MM.1S (cell line): ENCODE measurements around the gene PPP1R37.

Experiments used
- EZH2 ChIP-seq: fragments of 300-600 bp; sonication (generic); optimal IDR thresholded peaks from 2 replicates; pipeline ENCODE3; 2017; ENCODE audit warnings: low read depth, mild to moderate bottlenecking, antibody characterized with exemption, low read length, mixed read lengths
- TF ChIP-seq, protein P1 (sequence below): fragments of 300-600 bp; sonication (generic); IDR thresholded peaks from 2 replicates; pipeline ENCODE4 v1.5.1; 2016; ENCODE audit warnings: antibody characterized with exemption, low read length, mixed read lengths

DNA sequence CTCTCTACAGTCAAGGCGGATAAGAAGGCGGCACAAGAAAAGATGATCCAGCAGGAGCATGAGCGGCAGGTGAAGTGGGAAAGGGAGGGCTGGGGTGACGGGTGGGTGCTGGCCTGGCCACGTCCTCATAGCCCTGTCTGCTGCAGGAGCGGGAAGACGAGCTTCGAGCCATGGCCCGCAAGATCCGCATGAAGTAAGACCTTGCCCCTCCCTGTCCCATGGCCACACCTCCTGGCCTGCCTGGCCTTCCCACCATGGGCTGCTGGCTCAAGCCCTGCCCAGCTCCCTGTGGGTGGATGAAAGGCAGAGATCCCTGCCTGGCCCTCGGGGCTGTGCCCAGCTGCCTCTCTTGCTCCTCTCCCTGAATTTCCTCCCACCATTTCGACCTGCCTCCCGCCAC is 23.9 kb upstream of the PPP1R37 start:
- TF ChIP-seq, protein P1, sequence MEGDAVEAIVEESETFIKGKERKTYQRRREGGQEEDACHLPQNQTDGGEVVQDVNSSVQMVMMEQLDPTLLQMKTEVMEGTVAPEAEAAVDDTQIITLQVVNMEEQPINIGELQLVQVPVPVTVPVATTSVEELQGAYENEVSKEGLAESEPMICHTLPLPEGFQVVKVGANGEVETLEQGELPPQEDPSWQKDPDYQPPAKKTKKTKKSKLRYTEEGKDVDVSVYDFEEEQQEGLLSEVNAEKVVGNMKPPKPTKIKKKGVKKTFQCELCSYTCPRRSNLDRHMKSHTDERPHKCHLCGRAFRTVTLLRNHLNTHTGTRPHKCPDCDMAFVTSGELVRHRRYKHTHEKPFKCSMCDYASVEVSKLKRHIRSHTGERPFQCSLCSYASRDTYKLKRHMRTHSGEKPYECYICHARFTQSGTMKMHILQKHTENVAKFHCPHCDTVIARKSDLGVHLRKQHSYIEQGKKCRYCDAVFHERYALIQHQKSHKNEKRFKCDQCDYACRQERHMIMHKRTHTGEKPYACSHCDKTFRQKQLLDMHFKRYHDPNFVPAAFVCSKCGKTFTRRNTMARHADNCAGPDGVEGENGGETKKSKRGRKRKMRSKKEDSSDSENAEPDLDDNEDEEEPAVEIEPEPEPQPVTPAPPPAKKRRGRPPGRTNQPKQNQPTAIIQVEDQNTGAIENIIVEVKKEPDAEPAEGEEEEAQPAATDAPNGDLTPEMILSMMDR = no peak
- no peak for TF ChIP-seq EZH2
